ENCODE results near the gene NTM.

Gene NTM

DNA sequence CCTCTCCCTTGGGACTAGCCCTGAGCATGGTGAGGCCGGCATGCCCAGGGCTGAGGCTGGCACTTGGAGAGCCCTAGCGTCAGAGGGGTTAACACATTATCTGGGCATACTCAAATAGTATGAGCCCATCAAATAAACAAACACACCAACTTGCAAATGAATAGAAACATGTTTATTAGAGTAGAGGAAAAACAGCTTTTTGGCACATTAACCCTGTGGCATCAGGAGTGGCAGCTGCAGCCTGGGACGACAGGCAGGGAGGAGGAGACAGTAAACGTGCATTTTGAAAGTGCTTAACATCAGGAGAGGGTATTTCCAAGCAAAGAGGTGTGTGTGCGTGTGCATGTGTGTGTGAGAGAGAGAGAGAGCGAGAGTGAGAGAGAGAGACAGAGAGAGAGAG is 684.9 kb downstream of the NTM start:
- DNase-seq (ENCODE audit: low read depth), result no peak
- TF ChIP-seq, protein P1, sequence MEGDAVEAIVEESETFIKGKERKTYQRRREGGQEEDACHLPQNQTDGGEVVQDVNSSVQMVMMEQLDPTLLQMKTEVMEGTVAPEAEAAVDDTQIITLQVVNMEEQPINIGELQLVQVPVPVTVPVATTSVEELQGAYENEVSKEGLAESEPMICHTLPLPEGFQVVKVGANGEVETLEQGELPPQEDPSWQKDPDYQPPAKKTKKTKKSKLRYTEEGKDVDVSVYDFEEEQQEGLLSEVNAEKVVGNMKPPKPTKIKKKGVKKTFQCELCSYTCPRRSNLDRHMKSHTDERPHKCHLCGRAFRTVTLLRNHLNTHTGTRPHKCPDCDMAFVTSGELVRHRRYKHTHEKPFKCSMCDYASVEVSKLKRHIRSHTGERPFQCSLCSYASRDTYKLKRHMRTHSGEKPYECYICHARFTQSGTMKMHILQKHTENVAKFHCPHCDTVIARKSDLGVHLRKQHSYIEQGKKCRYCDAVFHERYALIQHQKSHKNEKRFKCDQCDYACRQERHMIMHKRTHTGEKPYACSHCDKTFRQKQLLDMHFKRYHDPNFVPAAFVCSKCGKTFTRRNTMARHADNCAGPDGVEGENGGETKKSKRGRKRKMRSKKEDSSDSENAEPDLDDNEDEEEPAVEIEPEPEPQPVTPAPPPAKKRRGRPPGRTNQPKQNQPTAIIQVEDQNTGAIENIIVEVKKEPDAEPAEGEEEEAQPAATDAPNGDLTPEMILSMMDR (IDR thresholded peaks at IDR 0.05; ENCODE audit: control insufficient read depth, extremely low read depth, insufficient read depth), result no peak

DNA sequence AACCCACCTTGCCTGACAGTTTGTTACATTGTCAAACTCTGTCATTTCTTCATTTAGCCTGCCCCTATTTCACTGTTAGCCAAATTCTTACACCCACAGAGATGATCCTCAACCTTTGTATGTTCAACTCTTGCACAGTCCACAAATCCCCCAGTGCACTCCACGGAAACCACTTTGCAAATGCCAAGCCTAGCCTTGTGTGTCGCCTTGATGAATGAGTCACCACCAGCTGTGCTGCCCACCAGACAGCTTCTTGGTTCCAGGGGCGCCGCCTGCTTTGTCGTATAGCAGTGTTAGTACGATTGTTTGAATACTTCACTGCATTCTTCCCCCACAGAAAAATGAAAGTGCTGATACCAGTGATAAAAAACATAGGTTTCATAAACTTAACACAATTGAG is 686.3 kb downstream of the NTM start:
- TF ChIP-seq, protein P1 (IDR thresholded peaks at IDR 0.05; ENCODE audit: control insufficient read depth, extremely low read depth, insufficient read depth), result no peak
- no peak overlapping the region for H3K4me3 ChIP-seq (ENCODE audit: low read depth, low read length)

More for the DNA sequence above, 684.9 kb downstream of the NTM start:
- no peak overlapping the region for H3K4me3 ChIP-seq (ENCODE audit: low read depth, low read length)

DNA sequence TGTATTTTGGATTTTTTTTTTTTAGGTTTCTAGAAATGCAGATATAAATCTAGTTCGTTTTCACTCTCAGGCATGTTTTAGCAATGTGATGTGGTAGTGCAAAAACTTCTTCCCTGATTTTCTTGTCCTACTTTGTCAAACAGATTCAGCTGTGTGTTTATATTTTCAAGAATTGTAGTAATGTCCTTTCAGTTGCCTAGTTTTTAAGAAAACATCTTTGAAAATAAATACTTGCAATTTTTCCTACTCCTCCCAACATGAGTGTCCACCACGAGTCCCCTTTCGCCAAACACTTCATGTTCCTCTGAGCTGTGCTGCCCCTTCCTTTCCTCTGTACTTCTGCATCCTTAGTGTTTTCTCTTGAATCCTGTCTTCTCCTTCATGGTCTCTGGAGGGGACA is 686.9 kb downstream of the NTM start:
- no peak for DNase-seq (ENCODE audit: low read depth)
- TF ChIP-seq, protein P1 (IDR thresholded peaks at IDR 0.05; ENCODE audit: control insufficient read depth, extremely low read depth, insufficient read depth), result no peak
- H3K4me3 ChIP-seq (ENCODE audit: low read depth, low read length), result no peak overlapping the region

More for the DNA sequence above, 686.3 kb downstream of the NTM start:
- no peak for DNase-seq (ENCODE audit: low read depth)

DNA sequence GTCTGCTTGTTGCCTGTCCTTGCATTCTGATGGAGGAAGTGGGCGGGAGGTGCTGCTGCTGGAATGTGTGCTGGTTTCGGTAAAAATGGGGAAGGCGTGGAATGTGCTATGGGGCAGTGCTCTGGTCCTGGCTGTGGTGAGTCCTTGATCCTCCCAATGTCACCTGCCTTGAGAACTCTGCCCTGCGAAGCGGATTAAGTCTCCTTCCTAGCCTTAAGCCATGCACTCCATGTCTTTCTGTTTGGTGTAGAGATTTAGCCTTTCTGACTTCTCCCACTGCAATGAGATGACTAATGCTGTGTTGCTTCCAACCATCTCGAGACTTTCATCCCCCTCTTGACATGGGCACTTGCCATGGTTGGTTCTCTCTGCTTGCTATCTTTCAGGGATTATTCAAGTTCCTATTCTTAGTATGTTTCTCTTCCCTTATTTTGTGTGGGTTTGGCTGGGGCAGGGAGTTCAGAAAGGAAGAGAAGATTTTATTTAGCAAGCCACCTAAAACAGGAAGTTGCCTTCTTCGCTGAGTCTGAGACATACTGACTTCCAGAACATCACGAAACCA is 687.9 kb downstream of the NTM start:
- no peak for DNase-seq (ENCODE audit: low read depth)
- TF ChIP-seq, protein P1 (IDR thresholded peaks at IDR 0.05; ENCODE audit: control insufficient read depth, extremely low read depth, insufficient read depth), result no peak
- H3K4me3 ChIP-seq (ENCODE audit: low read depth, low read length), result no peak overlapping the region

DNA sequence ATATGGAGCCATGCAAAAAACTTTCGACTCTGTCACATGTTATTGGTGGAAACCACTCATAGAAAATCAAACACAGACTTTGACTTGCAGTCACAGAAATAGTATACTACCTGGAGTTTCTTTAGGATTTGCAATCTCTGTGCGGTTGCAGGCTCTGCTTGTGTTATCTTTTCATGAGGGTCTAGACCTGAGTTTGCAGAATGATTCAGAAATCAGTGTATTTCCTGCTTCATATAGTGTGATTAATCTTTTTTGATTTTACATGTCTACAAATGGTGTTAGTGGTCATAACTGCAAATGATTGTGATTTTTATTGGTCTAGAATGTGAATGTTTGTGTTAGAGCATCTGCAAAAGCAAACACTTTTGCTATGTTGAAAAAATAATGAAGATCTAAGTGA is 690.2 kb downstream of the NTM start:
- DNase-seq (ENCODE audit: low read depth), result no peak
- no peak overlapping the region for H3K4me3 ChIP-seq (ENCODE audit: low read depth, low read length)
- TF ChIP-seq, protein P1 (IDR thresholded peaks at IDR 0.05; ENCODE audit: control insufficient read depth, extremely low read depth, insufficient read depth), result no peak

DNA sequence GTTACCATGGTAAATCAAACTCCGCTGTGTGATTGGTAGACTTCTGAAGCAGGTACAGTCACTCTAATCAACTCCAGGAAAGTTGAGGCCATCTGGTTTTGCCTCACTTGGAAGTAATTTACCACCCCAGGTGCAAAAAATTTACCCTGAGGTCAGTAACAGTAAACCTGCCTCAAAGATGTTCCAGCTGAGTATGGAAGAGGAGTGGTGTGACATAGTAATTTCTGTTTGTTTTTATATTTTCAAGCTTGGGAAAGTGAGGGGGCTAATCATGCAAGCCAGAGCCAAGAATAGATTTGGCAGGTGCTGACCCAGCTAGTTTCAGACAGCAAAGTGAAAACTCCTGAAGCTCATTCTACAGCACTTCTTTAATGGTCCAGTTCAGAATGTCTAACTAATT is 691.6 kb downstream of the NTM start:
- H3K4me3 ChIP-seq (ENCODE audit: low read depth, low read length), result no peak overlapping the region
- DNase-seq (ENCODE audit: low read depth), result no peak
- TF ChIP-seq, protein P1 (IDR thresholded peaks at IDR 0.05; ENCODE audit: control insufficient read depth, extremely low read depth, insufficient read depth), result no peak

DNA sequence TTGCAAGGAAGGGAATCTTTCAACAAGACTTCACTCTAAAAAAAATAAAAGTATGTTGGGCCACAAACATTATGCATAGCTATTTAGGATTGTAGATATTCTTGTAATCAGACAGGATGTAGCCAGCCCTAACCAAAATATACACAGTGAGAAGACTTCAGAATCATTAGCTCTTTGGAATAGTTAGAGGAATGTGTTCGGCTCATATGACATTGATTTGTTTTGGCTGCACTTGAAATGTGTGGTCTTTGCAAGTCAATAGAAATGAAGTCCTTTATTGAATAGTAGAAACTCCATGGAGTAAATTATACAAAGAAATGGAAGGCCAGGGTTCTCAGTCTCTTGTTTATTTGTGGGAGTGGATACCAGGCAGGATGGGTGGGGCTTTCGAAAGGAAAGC is 692.1 kb downstream of the NTM start:
- H3K4me3 ChIP-seq (ENCODE audit: low read depth, low read length), result no peak overlapping the region
- no peak for DNase-seq (ENCODE audit: low read depth)
- TF ChIP-seq, protein P1 (IDR thresholded peaks at IDR 0.05; ENCODE audit: control insufficient read depth, extremely low read depth, insufficient read depth), result no peak
